ENCODE data around the gene ABCA4.
"Not testable (repeated sequence)": the region's sequence is repeated elsewhere in the genome, so short reads cannot be mapped to it uniquely, and the experiment has no call there.

DNA sequence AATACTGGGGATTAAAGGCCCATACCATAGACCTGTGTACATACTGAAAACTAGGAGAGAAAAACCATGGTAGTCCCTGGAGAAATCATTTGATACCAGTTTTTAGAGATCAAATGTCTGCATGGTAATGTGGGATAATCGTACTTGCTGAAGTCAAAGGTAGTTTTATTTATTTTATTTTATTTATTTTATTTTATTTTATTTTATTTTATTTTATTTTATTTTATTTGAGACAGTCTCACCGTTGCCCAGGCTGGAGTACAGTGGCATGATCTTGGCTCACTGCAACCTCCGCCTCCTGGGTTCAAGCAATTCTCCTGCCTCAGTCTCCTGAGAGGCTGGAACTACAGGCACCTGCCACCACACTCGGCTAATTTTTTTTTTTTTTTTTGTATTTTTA lies 122.4 kb downstream of the ABCA4 start:
- not testable (repeated sequence) for TF ChIP-seq POLR2AphosphoS5, CTCF, POLR2A, EP300 (IDR thresholded peaks at IDR 0.05)

Data from stomach (tissue), 4 donors.